Spinal cord (tissue), 10 donors: ENCODE measurements around the gene PHLDB1. TPM values are rescaled to one million over a fixed set of nuclear protein-coding genes. Genes with fewer than 3 reads are reported as not detected.
A peak's percentile ranks its signal among the peaks of the same experiment; 100 is the strongest.

Source experiments
- DNase-seq, 6 donors: peaks; one replicate each; pipeline versions ENCODE4 v3.0.0 to v3.0.0-alpha.2; 2013 to 2015; ENCODE audit warnings: low spot score in 6 of 6, low read depth in 4 of 6
- H3K27ac ChIP-seq: one replicate; pipeline ENCODE4 v1.5.1; 2013; ENCODE audit warnings: low read depth, low read length, control low read depth
- H3K27me3 ChIP-seq: one replicate; pipeline ENCODE4 v1.6.1; 2013; ENCODE audit warnings: low read length; ENCODE audit not compliant: control insufficient read depth, insufficient read depth
- H3K36me3 ChIP-seq: one replicate; pipeline ENCODE4 v1.6.1; 2013; ENCODE audit warnings: low read length; ENCODE audit not compliant: control insufficient read depth, insufficient read depth
- H3K4me1 ChIP-seq: one replicate; pipeline ENCODE4 v1.6.1; 2013; ENCODE audit warnings: low read length; ENCODE audit not compliant: control insufficient read depth, insufficient read depth
- H3K4me3 ChIP-seq: one replicate; pipeline ENCODE4 v1.5.1; 2013; ENCODE audit warnings: low read depth, low read length, control low read depth
- H3K9me3 ChIP-seq: one replicate; pipeline ENCODE4 v1.6.1; 2013; ENCODE audit warnings: low read length; ENCODE audit not compliant: control insufficient read depth, insufficient read depth
- WGBS: methylation state at CpG from one replicate; pipeline ENCODE4 v1.1.5; 2013; ENCODE audit warnings: missing lambda C conversion rate; ENCODE audit not compliant: insufficient coverage; 5-methylcytosine and 5-hydroxymethylcytosine counted together
- polyA plus RNA-seq, 2 donors: library from polyadenylated mRNA; unstranded; fragments of 120-200 nt; gene quantifications; one replicate each; pipeline ENCODE4 v1.2.1, GENCODE V29; 2013; ENCODE audit not compliant: insufficient read length in 2 of 2
- small RNA-seq: library from RNA; depleted of rRNA; stranded (forward); fragments of <200 nt; gene quantifications from one replicate; pipeline ENCODE3, GENCODE V24; 2014; ENCODE audit warnings: low replicate concordance
- total RNA-seq, 2 donors: library from RNA; depleted of rRNA in 1 of 2; stranded (reverse); fragments of 120-200 nt in 1 of 2; fragments of >200 nt in 1 of 2; gene quantifications; one replicate each; pipeline versions ENCODE4 v1.2.3 to v1.2.4, GENCODE V29; 2013 to 2014
- donor health status: healthy.

The PHLDB1 gene
- total and polyA plus RNA-seq, 4 donors, result 61.3 to 205 (median 115) TPM

DNA sequence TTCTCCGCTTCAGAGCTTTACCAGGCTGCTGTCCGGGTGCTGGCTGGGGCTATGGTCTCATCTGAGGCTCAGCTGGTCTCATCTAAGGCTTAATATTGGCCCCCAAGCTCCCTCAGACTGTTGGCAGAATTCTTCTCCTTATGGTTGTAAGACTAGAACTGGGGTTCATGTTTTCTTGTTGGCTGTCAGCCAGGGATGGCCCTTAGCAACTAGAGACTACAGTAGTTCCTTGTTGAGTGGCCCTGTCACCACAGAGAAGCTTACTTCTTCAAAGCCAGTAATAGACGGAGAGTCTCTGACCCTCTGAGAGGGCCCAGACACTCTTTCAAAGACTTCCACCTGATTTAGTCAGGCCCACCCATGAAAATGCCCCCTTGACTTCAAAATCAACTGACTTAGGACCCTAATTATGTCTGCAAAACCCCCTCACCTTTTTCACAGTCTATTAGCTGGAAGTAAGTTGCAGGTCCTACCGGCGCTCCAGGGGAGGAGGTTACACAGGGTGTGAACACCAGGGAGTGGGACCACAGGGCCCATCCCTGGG lies 96.2 kb downstream of the PHLDB1 start:
- H3K4me1 ChIP-seq, result peaks cover 22% of the 10 kb centered on the region
- H3K27ac ChIP-seq, result no peak overlapping the region
- no peak overlapping the region for H3K4me3 ChIP-seq
- no peaks in the 10 kb centered on the region for H3K9me3 ChIP-seq
- no peaks in the 10 kb centered on the region for H3K36me3 ChIP-seq
- 83% methylated on average over 2 of the region's 5 CpGs for WGBS
- DNase-seq, result peak in 3 of 6 donors; percentile 28 to 64 (median 52)
- H3K27me3 ChIP-seq, result no peaks in the 10 kb centered on the region

GRCh38 chr11:118705111-118705741 lies 97.8 kb downstream of the PHLDB1 start:
- 36% methylated on average over 9 of the region's 15 CpGs for WGBS
- Histone ChIP-seq H3K4me1 (peaks cover 22% of the 10 kb centered on the region), H3K27me3 (no peaks in the 10 kb centered on the region), H3K27ac (no peak overlapping the region), H3K4me3 (no peak overlapping the region), H3K9me3 (no peaks in the 10 kb centered on the region), H3K36me3 (no peaks in the 10 kb centered on the region)
- peak in 1 of 6 donors; percentile 63 for DNase-seq

DNA sequence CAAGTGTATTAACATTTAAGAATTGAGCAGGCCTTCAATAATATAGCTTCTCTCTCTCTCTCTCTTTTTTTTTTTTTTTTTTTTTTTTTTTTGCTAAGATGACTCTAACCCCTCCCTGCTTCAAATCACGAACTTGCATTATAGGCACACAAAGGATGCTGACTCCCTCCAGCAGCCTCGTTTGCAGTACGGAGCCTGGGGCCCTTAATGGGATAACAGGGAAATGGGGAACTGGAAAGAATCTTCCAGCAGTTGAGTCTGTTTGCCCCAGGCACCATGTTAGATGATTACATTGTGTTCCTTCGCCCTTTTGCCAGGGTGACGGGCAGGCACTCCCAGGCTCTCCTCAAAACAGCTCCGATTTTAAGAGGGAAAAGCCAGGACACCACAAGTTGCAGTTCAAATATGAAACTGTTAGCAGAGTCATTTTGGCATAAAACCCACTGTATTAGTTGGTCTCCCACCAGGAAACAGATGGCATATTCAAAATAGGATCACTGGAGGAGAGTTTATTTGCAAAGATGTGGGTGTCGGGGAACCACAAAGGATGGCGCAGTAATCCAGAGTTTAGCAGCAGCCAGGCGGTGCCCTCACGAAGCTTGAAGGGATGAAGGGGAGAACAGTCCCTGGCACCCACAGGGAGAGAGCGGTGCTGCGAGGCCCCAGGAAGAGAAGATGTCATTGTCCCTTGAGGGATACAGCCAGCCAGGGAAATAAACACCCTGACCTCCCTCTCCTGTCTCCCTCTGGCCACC lies 98.6 kb downstream of the PHLDB1 start:
- peaks cover 22% of the 10 kb centered on the region for H3K4me1 ChIP-seq
- no peaks in the 10 kb centered on the region for H3K27me3 ChIP-seq
- no peak overlapping the region for H3K27ac ChIP-seq
- no peaks in the 10 kb centered on the region for H3K9me3 ChIP-seq
- H3K36me3 ChIP-seq, result no peaks in the 10 kb centered on the region
- DNase-seq, result peak in 2 of 6 donors; percentile 68 to 79
- WGBS, result 63% methylated on average over 8 of the region's 12 CpGs
- no peak overlapping the region for H3K4me3 ChIP-seq

DNA sequence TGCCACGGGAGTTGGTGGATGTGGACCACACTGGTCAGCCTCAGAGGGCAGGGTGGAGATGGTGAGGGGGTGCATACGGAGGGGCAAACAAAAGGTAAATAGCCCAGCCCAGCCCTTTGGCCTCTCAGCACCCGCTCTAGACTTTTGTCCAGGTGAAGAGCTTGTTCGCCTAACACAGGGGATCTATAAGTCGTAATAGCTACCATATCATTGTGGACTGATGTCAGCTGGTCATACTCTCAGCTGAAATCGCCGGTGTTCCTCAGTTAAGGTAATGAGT lies 99.1 kb downstream of the PHLDB1 start:
- no peak for DNase-seq
- Histone ChIP-seq H3K27me3 (no peaks in the 10 kb centered on the region), H3K4me3 (no peak overlapping the region), H3K36me3 (no peaks in the 10 kb centered on the region), H3K27ac (no peak overlapping the region), H3K9me3 (no peaks in the 10 kb centered on the region), H3K4me1 (peaks cover 22% of the 10 kb centered on the region)
- WGBS, result 97% methylated on average over 6 of the region's 7 CpGs

Small RNAs within 50 kb of the gene (small RNA-seq; reads per million reads assigned to genes)
- gene RNU6-1157P (not detected), gene RNU6-376P (not detected)

Other genes with a start within 250 kb of the PHLDB1 start
- gene UBE4A, start 248.0 kb upstream of the PHLDB1 start, total RNA-seq, result 10 to 100 TPM; 56.9 to 62.8 TPM
- gene UBE4A, start 248.0 kb upstream of the PHLDB1 start, polyA plus RNA-seq, result 10 to 100 TPM; 32.0 to 43.8 TPM
- 100 to 1,000 TPM in 1 of 2 donors, 10 to 100 TPM in 1; 47.1 to 278 TPM for gene ATP5MG, start 206.0 kb upstream of the PHLDB1 start, total RNA-seq
- gene ATP5MG, start 206.0 kb upstream of the PHLDB1 start, polyA plus RNA-seq, result 100 to 1,000 TPM; 381 to 398 TPM
- gene KMT2A, start 171.1 kb upstream of the PHLDB1 start, total RNA-seq, result 10 to 100 TPM; 45.6 to 66.8 TPM
- gene KMT2A, start 171.1 kb upstream of the PHLDB1 start, polyA plus RNA-seq, result 10 to 100 TPM; 44.6 to 45.5 TPM
- gene TTC36, start 80.1 kb upstream of the PHLDB1 start, total RNA-seq, result 1 to 10 TPM in 1 of 2 donors, under 1 TPM in 1; 0.99 to 1.6 TPM
- 1 to 10 TPM; 3.3 to 3.5 TPM for gene TTC36, start 80.1 kb upstream of the PHLDB1 start, polyA plus RNA-seq
- gene TMEM25, start 76.4 kb upstream of the PHLDB1 start, total RNA-seq, result 10 to 100 TPM; 20.9 to 29.4 TPM
- gene TMEM25, start 76.4 kb upstream of the PHLDB1 start, polyA plus RNA-seq, result 10 to 100 TPM; 43.2 to 59.5 TPM
- 10 to 100 TPM; 50.9 to 60.1 TPM for gene IFT46, start 41.7 kb upstream of the PHLDB1 start, total RNA-seq
- gene IFT46, start 41.7 kb upstream of the PHLDB1 start, polyA plus RNA-seq, result 10 to 100 TPM; 48.1 to 50.8 TPM
- 100 to 1,000 TPM in 1 of 2 donors, 10 to 100 TPM in 1; 98.4 to 107 TPM for gene ARCN1, start 35.2 kb upstream of the PHLDB1 start, total RNA-seq
- 100 to 1,000 TPM; 129 to 131 TPM for gene ARCN1, start 35.2 kb upstream of the PHLDB1 start, polyA plus RNA-seq
- gene TREH, start 72.0 kb downstream of the PHLDB1 start, total RNA-seq, result not detected
- 1 to 10 TPM; 1.5 to 3.8 TPM for gene TREH, start 72.0 kb downstream of the PHLDB1 start, polyA plus RNA-seq
- gene DDX6, start 183.5 kb downstream of the PHLDB1 start, total RNA-seq, result 100 to 1,000 TPM; 145 to 230 TPM
- 100 to 1,000 TPM in 1 of 2 donors, 10 to 100 TPM in 1; 99.6 to 126 TPM for gene DDX6, start 183.5 kb downstream of the PHLDB1 start, polyA plus RNA-seq